Tibial artery (tissue), 4 donors: ENCODE data around the gene WDR7.

Experiments
- DNase-seq, 2 donors: peaks; one replicate each; pipeline ENCODE4 v3.0.0-alpha.2; 2019
- H3K27ac ChIP-seq, 2 donors: fragments of 200-600 bp; sonication (generic) in 1 of 2; 1 replicate in 1 of 2; 2 replicates in 1 of 2; pipeline ENCODE4 v1.5.1; 2018 to 2019; ENCODE audit warnings: mild to moderate bottlenecking in 1 of 2
- H3K27me3 ChIP-seq, 2 donors: fragments of 200-600 bp; sonication (generic) in 1 of 2; one replicate each; pipeline versions ENCODE4 v1.5.1 to v1.6.0; 2016 to 2019
- H3K36me3 ChIP-seq, 3 donors: fragments of 200-600 bp; sonication (generic) in 2 of 3; one replicate each; pipeline ENCODE4 v1.5.1; 2016 to 2019; ENCODE audit warnings: mild to moderate bottlenecking in 2 of 3
- H3K4me1 ChIP-seq, 4 donors: fragments of 200-600 bp; sonication (generic) in 2 of 4; 1 replicate in 3 of 4; 2 replicates in 1 of 4; pipeline ENCODE4 v1.5.1; 2016 to 2019
- H3K4me3 ChIP-seq, 2 donors: fragments of 200-600 bp; sonication (generic) in 1 of 2; 1 replicate in 1 of 2; 2 replicates in 1 of 2; pipeline ENCODE4 v1.5.1; 2018 to 2019; ENCODE audit warnings: mild to moderate bottlenecking in 2 of 2
- H3K9me3 ChIP-seq, 3 donors: fragments of 200-600 bp; sonication (generic) in 1 of 3; one replicate each; pipeline ENCODE4 v1.5.1; 2016 to 2019
- CTCF ChIP-seq, 2 experiments: fragments of 200-600 bp in 1 of 2; fragments of 450-650 bp in 1 of 2; IDR thresholded peaks; one replicate each; pipeline ENCODE4 v1.5.1; 2017 to 2019; ENCODE audit warnings: antibody characterized with exemption in 2 of 2, mild to moderate bottlenecking in 1 of 2, moderate library complexity in 1 of 2
- intact Hi-C: fragments of 100-400 bp; cut with DNase I; formaldehyde crosslinking; loops from one replicate; pipeline ENCODE4 v1.15.0; 2023; ENCODE audit warnings: low total_unique reads

WDR7 gene

GRCh38 chr18:56984731-56985130 lies 333.6 kb downstream of the WDR7 start:
- Histone ChIP-seq H3K27ac (no peak overlapping the region), H3K36me3 (no peaks in the 10 kb centered on the region), H3K27me3 (no peaks in the 10 kb centered on the region), H3K4me3 (no peak overlapping the region), H3K9me3 (no peaks in the 10 kb centered on the region), H3K4me1 (no peaks in the 10 kb centered on the region)
- DNase-seq: no peak
- intact Hi-C loops: no loop called here
- TF ChIP-seq CTCF (IDR thresholded peaks at IDR 0.05): no peak

- intact Hi-C loops: no loop called here
- no peaks in the 10 kb centered on the region for H3K9me3 ChIP-seq
- no peak overlapping the region for H3K27ac ChIP-seq
- H3K27me3 ChIP-seq: no peaks in the 10 kb centered on the region
- no peak for TF ChIP-seq CTCF (IDR thresholded peaks at IDR 0.05)
- no peak for DNase-seq
- H3K36me3 ChIP-seq: no peaks in the 10 kb centered on the region
- no peaks in the 10 kb centered on the region for H3K4me1 ChIP-seq
- H3K4me3 ChIP-seq: no peak overlapping the region
Measured at GRCh38 chr18:56986829-56987228, 335.7 kb downstream of the WDR7 start.

DNA sequence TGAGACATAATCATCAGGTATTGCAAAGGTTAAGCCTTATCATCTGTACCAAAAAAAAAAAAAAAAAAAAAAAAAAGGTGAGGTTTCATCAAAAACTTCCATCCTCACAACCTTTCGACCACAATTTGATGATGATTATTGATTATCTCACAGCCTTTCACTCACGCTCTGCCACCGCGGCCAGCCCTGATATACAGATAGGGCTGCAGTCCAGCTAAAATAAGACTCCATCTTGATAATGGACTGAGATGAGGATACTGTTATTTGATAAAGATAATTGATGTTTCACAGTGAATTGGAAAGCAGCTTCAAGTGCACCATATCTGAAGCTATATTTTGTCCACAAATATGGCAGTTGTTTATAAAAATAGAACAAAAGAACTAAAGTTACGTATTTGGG lies 336.1 kb downstream of the WDR7 start:
- Histone ChIP-seq H3K4me1 (no peaks in the 10 kb centered on the region), H3K27ac (no peak overlapping the region), H3K36me3 (no peaks in the 10 kb centered on the region), H3K4me3 (no peak overlapping the region), H3K9me3 (no peaks in the 10 kb centered on the region), H3K27me3 (no peaks in the 10 kb centered on the region)
- no peak for DNase-seq
- intact Hi-C loops: no loop called here
- no peak for TF ChIP-seq CTCF (IDR thresholded peaks at IDR 0.05)

DNA sequence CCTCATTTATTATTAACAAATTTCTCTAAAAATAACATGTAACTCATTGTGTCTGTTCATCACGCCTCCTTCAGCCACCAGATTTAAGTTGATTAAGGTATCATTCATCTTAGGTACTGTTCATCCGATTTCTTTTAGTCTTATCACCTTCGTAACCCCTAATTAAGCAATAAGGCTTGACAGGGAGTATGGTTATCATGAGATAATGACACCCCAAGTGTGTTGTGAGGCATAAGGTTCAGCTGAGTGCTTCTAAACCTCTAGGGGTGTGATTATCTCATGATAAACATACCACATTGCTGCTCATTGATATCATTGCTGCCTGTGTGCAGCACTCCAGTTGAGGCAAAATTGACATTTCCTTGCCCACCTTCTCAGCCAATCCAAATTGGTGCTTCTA lies 336.9 kb downstream of the WDR7 start:
- Histone ChIP-seq H3K9me3 (no peaks in the 10 kb centered on the region), H3K36me3 (no peaks in the 10 kb centered on the region), H3K27me3 (no peaks in the 10 kb centered on the region), H3K4me1 (no peaks in the 10 kb centered on the region), H3K27ac (no peak overlapping the region), H3K4me3 (no peak overlapping the region)
- intact Hi-C loops: no loop called here
- no peak for TF ChIP-seq CTCF (IDR thresholded peaks at IDR 0.05)
- no peak for DNase-seq

DNA sequence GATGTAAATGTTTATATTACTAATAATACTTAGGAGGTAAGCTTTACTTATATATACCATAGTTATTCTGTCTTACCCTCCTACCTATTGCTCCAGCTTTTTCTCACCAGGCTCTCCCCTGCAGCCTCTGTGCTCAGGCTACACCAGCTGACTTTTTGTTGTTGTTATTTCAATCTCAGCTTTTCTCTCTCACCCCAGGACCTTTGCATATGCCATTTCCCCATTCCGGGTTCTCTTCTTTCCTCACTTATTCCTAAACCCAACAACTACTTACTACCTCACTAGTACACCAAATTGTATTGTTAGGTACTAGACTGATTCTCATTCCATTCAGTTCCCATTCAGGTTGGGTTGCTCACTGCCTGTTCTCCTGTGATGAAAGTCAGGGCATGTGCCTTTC lies 339.5 kb downstream of the WDR7 start:
- DNase-seq: no peak
- Histone ChIP-seq H3K4me1 (no peaks in the 10 kb centered on the region), H3K9me3 (no peaks in the 10 kb centered on the region), H3K27me3 (no peaks in the 10 kb centered on the region), H3K4me3 (no peak overlapping the region), H3K27ac (no peak overlapping the region), H3K36me3 (no peaks in the 10 kb centered on the region)
- intact Hi-C loops: no loop called here
- no peak for TF ChIP-seq CTCF (IDR thresholded peaks at IDR 0.05)

DNA sequence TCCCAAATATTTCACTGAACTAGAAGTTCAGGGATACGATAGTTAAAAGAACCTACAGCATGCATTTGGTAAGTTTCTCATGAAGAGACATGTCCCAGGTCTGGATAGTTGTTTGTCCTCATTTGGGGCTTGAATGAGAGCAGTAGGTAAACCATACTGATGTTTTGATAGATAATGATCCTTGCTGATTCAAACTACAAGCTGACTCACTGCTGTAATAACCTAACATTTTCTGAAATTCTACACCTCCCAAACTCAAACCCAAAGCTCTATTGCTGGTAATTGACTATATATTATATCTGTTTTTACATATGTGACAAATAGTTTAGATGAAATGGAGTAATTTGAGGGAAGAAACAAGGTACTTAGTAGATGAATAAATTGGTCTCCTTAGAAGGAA lies 341.6 kb downstream of the WDR7 start:
- Histone ChIP-seq H3K4me1 (no peaks in the 10 kb centered on the region), H3K27me3 (no peaks in the 10 kb centered on the region), H3K27ac (no peak overlapping the region), H3K9me3 (no peaks in the 10 kb centered on the region), H3K4me3 (no peak overlapping the region), H3K36me3 (no peaks in the 10 kb centered on the region)
- no peak for DNase-seq
- intact Hi-C loops: no loop called here
- no peak for TF ChIP-seq CTCF (IDR thresholded peaks at IDR 0.05)
